ENCODE results near the gene NPW.

NPW gene

GRCh38 chr16:1984347-1985225 lies 35.0 kb upstream of the NPW start:
- DNase-seq, result no peak

GRCh38 chr16:1985466-1986150 lies 34.0 kb upstream of the NPW start:
- no peak for DNase-seq

DNA sequence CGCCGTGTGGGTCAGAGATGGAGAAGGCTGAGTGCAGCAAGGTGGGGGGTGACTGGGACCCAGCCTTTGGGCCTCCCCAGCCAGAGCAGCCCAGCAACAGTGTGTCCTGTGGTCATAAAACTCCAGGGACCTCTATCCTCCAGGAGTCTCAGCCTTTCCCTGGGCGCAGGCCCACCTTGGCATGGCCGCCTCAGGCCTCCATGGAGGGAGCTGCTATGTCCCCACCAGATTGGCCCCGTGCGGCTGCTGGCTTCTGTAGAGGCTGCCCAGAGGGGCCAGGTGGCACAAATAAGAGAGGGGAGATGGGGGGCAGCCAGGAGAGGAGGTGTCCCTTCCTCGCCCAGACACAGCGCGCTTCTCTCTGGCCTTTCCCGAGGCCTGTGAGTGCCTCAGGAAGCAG lies 32.4 kb upstream of the NPW start:
- DNase-seq, result no peak

- DNase-seq, result no peak
These were observed 30.1 kb upstream of the NPW start, which contains the start of gene SYNGR3 for GRCh38 chr16:1989209-1990100. SYNGR3 (plus strand) TSS chr16:1989970; CDS start chr16:1990103, 133 bp downstream.

- no peak for DNase-seq
These were observed 29.6 kb upstream of the NPW start for GRCh38 chr16:1990101-1990350.

- no peak for DNase-seq
These were observed 29.0 kb upstream of the NPW start for GRCh38 chr16:1990351-1991134.

GRCh38 chr16:1991135-1991551 lies 28.4 kb upstream of the NPW start:
- DNase-seq, result no peak

DNA sequence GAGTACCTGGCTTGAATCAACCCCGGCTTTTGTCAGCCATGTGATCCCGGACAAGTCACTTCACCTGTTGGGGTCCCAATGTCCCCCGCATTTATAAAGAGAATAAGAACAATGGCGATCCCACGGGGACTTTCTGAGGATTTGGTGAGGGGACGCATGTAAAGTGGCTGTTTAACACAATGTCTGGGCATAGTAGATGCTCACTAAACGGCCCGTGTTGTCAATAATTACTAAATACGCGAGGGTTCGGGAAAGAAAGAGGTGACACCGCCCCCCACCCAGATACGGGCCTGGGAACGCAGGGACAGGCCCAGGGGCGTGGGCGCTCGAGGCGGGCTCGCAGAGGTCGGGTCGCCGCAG lies 28.0 kb upstream of the NPW start:
- no peak for DNase-seq

- DNase-seq, result peak; percentile 96
These were observed 27.5 kb upstream of the NPW start for GRCh38 chr16:1991948-1992703.

DNA sequence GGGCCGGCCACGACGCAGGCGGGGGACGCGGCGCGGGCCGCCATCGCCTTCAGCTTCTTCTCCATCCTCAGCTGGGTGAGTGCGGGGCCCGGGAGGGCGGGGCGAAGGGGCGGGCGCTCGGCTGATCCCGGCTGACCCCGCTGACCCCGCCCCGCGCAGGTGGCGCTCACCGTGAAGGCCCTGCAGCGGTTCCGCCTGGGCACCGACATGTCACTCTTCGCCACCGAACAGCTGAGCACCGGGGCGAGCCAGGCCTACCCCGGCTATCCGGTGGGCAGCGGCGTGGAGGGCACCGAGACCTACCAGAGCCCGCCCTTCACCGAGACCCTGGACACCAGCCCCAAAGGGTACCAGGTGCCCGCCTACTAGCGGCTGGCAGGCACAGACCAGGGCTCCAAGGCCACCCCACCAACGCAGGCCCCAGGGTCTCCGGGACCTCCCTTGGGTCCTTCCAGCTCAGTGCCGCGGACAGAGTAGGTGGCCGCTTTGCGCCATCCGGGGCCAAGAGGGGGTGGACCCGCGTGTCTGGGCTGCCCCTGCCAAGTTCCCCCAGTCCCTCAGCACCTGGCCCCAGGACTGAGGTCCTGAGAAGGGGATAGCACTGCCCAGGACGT lies 26.8 kb upstream of the NPW start:
- DNase-seq, result no peak

DNA sequence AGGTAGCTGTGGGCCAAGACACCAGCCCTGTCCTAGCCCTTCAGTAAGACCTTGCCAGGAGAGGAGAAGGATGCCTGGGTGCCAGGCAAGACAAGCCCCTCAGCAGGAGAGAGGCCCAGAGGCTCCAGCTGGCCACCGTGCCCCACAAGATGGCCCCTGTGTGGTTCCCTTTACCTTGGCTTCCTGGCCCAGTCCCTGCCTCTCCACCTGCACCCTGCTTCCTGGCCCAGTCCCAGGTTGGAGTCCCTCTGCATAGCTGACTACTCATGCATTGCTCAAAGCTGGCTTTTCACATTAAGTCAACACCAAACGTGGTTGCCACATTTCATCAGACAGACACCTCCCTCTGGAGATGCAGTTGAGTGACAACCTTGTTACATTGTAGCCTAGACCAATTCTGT lies 25.9 kb upstream of the NPW start:
- DNase-seq, result no peak

- no peak for DNase-seq
These were observed 21.9 kb upstream of the NPW start for GRCh38 chr16:1997494-1998359.

GRCh38 chr16:1998360-1998835 lies 21.2 kb upstream of the NPW start:
- no peak for DNase-seq

DNA sequence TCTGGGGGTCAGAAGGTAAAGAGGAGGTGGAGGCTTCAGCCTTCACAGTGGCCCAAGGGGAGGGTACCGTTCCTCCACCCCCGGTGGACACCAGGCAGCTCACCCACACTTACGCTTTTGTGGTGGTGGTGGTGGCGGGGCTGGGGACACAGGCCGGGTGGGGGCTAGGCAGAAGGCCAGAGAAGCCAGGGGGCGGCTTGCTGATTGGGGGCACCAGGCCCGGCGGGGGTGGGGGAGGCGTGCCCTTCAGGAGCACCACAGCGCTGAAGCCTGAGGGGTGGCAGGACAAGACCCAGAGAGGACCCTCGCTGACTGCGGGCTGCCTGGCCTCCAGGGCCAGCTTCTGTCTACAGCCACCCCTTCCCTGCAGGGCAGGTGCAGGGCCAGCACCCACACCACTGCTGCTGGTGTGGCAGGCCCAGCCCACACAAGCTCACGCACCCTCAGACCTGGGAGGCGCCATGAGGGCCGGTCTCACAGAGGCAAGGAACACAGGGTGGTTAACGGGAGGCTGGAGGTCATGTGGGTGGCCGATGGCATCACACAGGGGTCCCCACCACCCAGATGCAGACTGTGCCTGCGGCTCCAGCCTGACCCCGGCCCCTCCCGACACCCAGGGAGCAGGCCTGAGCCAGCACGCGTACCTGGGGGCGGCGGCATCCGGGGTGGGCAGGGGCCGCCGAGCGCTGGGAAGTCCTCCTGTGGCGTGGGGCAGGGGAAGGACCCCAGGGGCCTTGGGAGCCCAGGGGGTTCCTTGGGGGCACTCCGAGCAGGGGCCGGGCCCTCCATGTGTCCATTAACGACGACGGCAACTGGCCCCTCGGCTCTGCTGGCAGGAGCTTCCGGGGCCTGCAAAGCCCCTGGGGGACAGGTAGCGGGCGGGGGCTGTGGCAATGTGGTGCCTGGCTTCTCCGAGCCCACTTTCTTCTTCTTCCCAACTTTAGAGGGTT lies 20.5 kb upstream of the NPW start:
- no peak for DNase-seq

DNA sequence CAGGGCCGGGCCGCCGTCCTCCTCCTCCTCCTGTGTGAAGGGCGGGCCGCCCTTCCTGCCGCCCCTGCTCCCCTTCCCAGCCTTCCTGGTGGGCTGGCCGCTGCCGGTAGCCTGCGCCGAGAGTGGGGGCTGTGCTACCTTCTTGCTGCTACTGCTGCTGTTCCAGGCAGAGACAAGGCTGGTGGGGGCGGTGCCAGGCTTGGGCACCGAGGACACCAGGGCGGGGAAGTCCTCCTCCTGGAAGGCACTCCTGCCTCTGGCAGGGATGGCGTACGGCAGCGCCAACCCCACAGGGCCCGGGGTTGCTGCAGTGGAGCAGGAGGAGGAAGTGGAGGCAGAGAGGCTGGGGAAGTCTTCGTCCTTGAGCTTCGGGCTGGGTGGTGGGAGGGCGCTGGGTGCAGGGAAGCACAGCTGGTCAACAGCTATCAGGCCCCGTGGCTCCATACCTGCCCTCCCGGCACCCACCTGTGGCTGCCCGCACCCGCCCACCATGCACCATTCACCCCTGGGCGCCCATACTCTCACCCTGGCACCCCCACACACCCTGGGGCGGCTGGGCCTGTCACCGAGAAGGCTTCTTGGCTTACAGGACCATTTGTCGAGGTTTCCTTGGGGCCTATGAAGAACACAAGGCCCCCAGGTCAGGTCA lies 19.6 kb upstream of the NPW start:
- DNase-seq, result no peak

GRCh38 chr16:2001035-2001434 lies 18.6 kb upstream of the NPW start:
- DNase-seq, result peak; percentile 4

- peak; percentile 4 for DNase-seq
These were observed 17.9 kb upstream of the NPW start for GRCh38 chr16:2001456-2002355.

All from activated naive CD4-positive, alpha-beta T cell treated with anti-CD3 and anti-CD28 coated beads, Interleukin-2, amount 50 U/mL, for 16 hours (primary cell).